ENCODE measurements around the gene CD164.
"Not testable (repeated sequence)": the region's sequence is repeated elsewhere in the genome, so short reads cannot be mapped to it uniquely, and the experiment has no call there.

The CD164 gene

DNA sequence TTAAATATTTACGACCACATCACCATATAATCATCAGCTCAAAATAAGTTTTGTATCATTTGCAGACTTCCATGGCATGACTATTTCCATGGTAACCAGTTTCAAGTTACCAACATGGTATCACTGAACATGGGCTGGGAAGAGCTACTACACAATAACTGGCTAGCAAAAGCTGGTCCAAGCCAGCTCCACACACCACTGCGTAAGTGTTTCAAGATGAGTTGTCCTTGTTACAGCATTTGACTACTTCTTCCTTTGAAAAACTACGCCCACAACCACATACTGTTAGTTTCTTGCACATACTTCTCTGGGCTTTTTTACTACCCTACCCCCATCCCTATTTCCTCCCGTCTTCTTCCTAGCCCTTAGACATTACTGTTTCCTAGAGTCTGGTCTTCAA lies 8.5 kb downstream of the CD164 start:
- DNase-seq = no peak

DNA sequence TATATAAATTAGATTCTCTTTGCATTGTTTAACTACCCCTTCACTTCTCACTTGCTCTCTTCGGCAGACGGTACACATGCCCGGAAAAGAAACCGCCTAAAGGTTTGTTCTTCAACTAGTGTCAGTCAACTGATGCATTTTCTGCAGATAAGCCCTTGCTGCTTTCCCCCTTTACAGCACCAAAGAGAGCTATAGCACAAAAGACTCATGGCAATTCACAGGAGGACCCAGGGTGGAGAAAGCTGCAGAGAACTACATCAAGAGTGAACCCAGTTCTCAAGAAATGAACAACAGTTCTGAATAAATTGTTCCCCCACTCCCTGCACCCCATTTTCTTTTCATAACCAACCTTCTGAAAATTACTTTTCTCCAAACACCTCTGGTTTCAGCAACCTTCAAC lies 8.9 kb downstream of the CD164 start:
- no peak for DNase-seq

DNA sequence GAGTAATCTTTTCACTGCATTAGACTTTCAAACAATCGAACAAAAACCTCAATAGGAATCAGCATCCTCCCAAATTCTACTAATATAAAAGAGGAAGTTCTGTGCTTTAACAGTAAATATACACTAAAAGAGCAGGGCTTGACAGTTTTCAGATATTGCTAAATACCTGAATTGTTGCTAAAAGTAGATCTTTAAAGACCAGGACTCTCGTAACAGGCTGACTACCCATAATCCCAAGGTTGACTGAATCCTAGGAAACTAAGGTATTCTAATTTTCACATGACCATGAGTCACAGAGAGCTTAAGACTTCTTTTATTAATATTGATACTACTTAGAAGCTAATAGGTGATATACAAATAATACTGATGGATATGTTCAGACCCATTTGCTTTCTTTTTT lies 10.1 kb downstream of the CD164 start:
- DNase-seq = no peak

DNA sequence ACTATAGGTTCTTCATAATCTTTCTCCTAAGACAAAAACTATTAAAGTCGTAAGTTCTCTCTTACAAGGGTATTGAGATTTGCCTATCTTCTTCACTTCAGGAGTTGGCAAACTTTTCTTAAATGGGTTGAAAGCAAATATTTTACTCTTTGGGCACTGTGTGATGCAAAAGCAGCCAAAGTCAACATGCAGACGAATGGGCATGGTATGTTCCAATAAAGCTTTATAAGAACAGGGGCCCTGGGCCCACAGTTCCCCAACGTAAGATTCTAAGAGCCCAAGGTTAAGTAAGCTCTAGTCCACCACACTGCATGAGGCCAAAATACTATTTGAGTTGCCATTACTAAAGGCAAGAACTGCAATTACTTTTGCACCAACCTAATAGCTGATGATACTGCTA lies 11.5 kb downstream of the CD164 start:
- no peak for DNase-seq

DNA sequence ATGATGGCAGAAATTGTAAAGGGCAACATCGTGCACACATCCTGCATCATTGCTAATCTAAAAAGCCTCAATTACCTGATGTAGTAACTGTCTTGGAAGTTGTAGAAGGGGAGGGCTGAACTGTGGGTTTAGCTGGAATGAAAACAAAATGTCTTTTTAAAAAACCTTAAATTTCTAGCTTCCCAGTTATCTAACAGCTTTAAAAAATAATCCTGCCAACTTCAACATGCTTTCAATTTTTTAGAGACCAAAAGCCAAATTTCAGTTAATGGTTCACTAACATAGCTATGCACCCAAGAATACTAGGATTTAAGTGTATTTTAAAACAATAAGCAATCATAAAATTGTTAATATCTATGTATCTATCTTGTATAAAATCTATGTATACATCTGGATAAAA lies 11.9 kb downstream of the CD164 start:
- no peak for DNase-seq

DNA sequence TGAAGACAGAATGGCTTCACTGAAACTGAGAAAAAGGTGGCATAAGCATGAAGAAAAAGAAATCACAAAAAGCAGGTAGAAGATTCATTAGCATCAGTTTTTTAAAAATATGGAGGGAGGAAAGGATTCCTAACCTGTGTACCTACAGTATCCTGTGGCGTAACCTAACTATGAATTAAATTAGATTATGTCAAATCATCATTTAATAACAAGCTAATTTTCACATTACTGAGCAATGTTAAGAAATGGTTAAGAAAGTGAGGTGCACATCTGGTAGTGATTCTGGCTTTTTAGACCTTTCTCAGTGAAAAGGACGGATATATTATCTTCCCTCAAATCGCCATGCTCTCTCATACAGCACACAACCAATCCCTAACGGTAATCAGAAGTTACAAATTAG lies 12.5 kb downstream of the CD164 start:
- DNase-seq = no peak

- not testable (repeated sequence) for DNase-seq
These were observed 17.7 kb downstream of the CD164 start for GRCh38 chr6:109364382-109365078.

- DNase-seq = no peak
These were observed 18.5 kb downstream of the CD164 start for GRCh38 chr6:109363753-109364152.

DNA sequence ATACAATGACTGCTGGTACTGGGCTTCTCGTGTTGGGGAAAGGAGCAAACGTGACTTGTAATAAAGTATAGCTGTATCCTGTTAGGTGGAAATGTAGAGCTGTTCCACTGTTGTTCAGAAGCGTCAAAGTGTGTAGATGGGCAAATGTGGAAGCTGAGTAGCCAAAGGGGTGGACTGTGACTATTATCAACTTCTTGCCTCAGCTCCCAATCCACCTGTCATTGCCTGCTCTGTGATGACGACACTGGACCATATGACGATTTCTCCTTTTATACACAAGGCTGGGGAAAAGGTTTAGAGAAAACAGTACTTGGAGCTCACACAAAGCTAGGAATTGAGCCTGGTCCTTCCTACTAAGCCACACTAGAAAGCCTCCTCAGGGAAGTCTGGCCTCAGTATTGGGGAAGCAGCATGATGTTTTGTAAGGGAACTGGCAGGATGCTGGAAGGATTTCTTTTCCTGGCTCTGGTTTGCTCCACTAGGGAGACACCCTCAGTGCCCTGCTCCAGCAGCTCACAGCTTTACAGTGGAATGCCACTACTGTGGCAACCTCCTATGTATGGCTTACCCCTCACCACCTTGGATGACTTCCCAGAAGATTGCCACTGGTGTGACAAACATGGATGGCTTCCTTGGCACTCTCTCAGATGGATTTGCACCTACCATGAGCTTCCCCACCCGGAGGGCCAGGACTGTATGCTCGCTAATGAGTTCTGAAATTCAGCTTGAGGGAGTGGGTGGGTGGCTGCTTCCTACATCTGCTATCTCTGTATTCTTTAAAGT lies 20.0 kb downstream of the CD164 start:
- no peak for DNase-seq

- no peak for DNase-seq
These were observed 21.5 kb downstream of the CD164 start for GRCh38 chr6:109360791-109361190.

- DNase-seq = no peak
These were observed 22.0 kb downstream of the CD164 start for GRCh38 chr6:109360281-109360680.

GRCh38 chr6:109359248-109359647 lies 23.0 kb downstream of the CD164 start:
- DNase-seq = no peak

- no peak for DNase-seq
These were observed 24.1 kb downstream of the CD164 start for GRCh38 chr6:109358204-109358603.

DNA sequence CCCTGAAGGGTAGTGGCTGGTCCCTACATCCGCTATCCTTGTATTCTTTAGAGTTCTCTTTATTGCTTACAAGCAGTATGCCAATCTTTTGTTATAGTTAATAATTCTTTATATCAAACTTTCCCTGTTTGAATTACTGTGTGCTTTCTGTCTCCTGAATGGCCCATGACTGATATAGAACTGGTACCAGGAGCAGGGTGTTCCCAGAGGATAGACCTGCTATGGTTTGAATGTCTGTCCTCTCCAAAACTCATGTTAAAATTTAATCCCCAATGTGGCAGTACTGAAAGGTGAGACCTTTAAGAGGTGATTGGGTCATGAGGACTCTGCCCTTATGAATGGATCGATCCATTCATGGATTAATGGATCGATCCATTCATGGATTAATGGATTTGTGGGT lies 26.0 kb downstream of the CD164 start:
- DNase-seq = no peak

DNA sequence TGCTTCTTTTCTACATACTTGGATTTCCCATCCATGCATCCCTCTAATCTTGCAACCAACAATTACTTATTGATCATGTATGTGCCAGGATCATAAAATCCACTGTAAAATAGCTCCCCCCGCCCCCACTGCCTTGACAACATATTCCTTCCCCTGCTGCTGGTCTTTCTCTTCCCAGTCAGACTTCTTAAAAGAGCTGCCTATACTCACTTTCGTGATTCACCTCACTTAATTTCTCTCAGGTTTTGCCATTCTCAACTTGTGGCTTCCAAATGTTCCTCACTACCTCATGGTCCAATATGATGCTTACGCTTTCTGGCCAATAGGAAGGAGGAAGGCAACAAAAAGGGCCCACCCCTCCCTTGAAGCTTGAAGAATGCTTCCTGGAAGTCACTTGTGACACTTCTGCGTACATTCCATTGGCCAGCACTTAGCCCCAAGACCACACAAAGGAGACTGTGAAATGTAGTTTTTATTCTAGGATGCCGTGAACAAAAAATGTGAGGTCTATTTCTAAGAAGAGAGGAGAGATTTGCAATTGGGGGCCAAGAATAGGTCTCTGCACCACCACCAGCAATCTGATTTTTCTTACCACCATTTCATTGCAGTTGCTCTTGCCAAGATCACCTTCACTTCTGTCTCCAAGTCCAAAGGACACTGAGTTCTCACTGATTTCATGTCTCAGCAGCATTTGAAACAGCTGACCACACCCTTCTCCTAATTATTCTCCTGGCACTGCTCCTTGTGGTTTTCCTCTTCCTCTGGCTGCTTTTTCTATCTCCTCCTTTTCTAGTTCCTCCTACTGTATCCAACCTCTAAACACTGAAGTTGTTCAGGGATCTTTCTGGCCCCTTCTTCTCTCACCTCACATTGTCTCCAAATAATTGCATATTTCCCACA lies 30.8 kb downstream of the CD164 start:
- DNase-seq = no peak

DNA sequence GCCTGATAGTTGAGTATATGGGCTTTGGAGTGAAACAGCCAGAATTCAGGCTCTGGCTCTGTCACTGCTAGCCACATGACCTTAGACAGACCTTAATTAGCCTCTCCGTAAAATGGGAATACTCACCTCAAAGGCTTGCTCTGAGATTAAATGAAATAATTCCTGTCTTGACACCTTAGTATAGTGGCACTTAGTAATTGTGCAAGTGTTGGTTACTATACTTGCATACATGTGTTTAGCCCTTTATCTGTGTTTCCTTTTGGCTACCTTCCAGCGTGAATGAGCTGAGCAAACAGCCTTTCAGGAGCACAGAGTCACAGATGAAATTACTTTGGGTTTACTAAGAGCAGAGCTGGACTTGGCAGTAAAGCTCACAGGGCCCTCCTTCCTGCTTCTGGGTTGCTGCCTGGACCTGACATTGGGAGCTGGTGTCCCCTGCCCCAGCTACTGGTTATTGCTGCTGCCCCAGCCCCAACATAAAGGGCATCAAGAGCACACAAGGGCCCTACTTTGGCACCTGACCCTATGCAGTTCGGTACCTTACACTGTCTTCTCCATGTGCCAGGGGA lies 32.8 kb downstream of the CD164 start:
- DNase-seq = peak; percentile 57

DNA sequence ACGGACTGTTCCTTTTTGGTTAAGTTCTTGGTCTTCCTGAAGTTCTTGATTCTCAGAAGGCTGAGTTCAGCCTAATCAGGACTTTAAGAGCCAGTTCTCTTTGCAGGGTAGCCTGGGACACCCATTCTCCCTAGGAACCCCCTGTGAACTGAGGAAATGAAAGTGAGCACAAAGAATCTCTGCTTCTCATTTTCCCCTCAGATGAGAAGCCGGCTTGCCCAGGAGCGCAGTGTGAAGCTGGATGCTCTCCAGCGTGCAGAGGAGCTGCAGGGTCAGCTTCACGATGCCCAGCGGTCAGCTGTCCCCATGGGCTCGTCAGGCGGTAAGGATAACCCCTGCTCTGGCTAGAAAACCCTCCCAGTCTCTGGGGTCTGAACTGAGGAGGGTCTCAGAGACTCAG lies 34.0 kb downstream of the CD164 start:
- DNase-seq = no peak

- no peak for DNase-seq
These were observed 34.5 kb downstream of the CD164 start for GRCh38 chr6:109347779-109348178.

DNA sequence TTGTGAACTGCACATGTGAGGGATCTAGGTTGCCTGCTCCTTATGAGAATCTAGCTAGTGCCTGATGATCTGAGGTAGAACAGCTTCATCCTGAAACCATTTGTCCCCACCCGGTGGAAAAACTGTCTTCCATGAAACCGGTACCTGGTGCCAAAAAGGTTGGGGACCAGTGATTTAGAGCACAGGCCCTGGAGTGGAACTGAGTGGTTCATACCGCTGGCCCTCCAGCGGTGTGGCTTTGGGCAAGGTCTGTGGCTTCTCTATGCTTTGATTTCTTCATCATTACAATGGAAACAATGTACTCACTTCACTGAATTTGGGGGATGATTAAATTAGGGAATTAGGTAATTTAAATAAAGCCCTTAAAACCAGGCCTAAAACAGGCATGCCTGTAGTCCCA lies 36.3 kb downstream of the CD164 start:
- no peak for DNase-seq

- DNase-seq = no peak
These were observed 38.0 kb downstream of the CD164 start for GRCh38 chr6:109344226-109344625.

DNA sequence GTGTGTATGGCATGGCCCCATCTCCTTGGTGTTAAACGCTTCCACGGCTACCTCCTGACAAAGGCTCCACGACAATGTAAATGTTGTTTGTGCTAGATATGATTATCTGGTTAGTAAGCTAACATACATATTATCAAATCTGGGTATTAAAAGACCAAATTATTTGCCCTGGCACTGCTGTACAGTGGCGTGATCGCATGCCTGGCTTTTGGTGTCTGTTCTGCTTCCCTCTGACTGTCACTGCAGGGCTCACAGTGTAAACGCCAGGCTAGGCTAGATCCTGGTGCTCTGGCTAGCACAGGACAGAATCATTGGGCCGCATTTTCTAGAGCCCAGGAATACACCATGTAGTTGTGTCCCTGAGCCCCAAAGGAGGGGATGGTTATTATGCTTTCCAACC lies 38.7 kb downstream of the CD164 start:
- no peak for DNase-seq

DNA sequence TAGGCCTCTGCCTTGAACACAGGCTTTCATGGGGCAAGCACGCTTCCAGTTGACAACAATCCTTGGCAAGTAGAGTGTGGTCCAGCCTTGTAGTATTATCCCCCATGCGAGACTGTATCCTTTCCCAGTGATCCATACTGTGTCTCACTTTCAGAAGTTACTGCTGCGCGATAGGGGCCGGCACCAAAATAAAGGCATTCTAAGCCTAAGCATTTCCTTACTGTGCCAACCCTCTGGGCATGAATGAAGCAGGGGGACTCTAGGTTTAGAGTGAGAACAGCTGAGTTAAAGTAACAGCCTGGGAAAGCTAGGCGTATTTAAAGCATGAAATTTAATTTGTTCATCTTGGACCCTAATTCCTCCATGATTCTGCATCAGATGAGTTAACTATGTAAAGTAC lies 39.4 kb downstream of the CD164 start:
- DNase-seq = no peak

- DNase-seq = no peak
These were observed 39.8 kb downstream of the CD164 start for GRCh38 chr6:109342506-109342905.
